ENCODE measurements around the gene TBC1D24. TPM values are rescaled to one million over a fixed set of nuclear protein-coding genes. Genes with fewer than 3 reads are reported as not detected.
A peak's percentile ranks its signal among the peaks of the same experiment; 100 is the strongest.

The TBC1D24 gene
- polyA plus RNA-seq, 1 experiment = 9.2 TPM

DNA sequence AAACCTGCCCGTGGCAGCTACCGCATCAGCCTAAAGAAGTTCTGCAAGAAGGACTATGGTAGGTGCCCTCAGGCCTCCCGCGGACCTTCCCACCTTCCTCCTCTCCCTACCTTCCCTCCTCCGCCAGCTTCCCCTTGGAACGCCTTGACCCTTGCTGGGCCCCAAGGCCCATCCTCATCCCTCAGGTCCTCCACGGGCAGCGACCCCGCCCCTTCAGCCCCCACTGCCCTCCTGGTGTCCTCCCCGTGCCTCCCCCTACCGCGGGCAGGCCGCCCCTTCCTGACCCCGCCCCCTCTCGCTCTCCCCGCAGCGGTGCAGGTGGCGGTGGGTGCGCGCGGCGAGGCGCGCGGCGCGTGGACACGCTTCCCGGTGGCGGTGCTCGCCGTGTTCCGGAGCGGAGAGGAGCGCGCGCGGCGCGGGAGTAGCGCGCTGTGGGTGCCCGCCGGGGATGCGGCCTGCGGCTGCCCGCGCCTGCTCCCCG is 1.4 kb upstream of the TBC1D24 start:
- Histone ChIP-seq H3K36me3 (ENCODE audit: control insufficient read depth, insufficient read depth, low read length) (no peaks in the 10 kb centered on the region; the same call in 1 of the 2 replicates), H3K27me3 (ENCODE audit: control insufficient read depth, insufficient read depth, low read length) (no peaks in the 10 kb centered on the region), H3K4me3 (ENCODE audit: low read depth, low read length) (peak overlapping the region; percentile 82)
- ChIA-PET CTCF (interaction anchor here (0.7 to 1.0 kb wide), 2 partner anchors 10 to 28 kb away, joined by 3 to 5 read pairs; no protein-coding TSS in a partner anchor), POLR2A (no interaction called here)
- DNase-seq (ENCODE audit: low read depth) = no peak
- TF ChIP-seq, protein P1, sequence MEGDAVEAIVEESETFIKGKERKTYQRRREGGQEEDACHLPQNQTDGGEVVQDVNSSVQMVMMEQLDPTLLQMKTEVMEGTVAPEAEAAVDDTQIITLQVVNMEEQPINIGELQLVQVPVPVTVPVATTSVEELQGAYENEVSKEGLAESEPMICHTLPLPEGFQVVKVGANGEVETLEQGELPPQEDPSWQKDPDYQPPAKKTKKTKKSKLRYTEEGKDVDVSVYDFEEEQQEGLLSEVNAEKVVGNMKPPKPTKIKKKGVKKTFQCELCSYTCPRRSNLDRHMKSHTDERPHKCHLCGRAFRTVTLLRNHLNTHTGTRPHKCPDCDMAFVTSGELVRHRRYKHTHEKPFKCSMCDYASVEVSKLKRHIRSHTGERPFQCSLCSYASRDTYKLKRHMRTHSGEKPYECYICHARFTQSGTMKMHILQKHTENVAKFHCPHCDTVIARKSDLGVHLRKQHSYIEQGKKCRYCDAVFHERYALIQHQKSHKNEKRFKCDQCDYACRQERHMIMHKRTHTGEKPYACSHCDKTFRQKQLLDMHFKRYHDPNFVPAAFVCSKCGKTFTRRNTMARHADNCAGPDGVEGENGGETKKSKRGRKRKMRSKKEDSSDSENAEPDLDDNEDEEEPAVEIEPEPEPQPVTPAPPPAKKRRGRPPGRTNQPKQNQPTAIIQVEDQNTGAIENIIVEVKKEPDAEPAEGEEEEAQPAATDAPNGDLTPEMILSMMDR (IDR thresholded peaks at IDR 0.05; ENCODE audit: insufficient read depth, low read depth, low read length) = no peak

DNA sequence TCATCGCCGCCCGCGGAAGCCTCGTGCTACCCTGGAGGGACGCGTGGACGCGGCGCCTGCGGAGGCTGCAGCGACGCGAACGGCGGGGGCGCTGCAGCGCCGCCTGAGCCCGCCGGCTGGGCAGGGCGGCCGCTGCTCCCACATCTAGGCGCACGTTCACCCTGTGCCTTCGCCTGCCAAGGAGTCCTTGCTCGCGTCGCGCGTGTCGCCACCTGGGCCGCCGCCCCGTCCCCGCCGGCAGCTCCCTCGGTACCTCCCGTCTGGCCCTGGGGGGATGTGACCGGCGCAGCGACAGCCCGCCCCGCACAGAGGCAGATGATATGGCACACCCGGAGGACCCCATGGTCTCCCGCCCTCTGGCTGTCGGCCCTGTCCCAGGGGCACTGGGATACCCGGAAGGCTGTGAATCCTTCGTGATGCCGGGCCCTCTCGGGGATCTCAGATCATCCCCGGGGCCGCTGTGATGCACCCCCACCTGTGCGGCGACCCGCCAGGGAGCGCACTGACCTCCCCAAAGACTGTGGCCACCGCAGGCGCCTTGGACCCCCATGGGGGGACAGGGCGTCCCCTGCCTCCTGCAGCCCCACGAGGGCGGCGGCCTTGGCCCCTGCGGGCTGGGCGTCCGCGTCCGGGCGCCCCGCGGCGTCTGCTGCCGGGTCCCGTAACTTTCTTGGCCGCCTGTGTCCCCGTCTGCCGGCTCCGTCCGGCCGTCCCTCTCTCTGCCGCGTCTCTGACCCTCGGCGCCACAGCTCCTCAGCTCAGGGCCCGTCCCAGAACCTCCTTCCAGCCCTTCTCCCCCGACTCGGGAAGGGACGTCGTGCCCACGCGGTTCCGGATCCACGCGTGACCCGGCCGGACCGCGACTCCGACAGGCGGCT is 689 bp upstream of the TBC1D24 start:
- TF ChIP-seq, protein P1 (IDR thresholded peaks at IDR 0.05; ENCODE audit: insufficient read depth, low read depth, low read length) = 0 out of 2 replicates have a peak, but pooled peaks have one; percentile 15
- Histone ChIP-seq H3K4me3 (ENCODE audit: low read depth, low read length) (peak overlapping the region; percentile 82), H3K36me3 (ENCODE audit: control insufficient read depth, insufficient read depth, low read length) (no peaks in the 10 kb centered on the region; the same call in 1 of the 2 replicates), H3K27me3 (ENCODE audit: control insufficient read depth, insufficient read depth, low read length) (no peaks in the 10 kb centered on the region)
- ChIA-PET CTCF (interaction anchor here (0.6 to 1.6 kb wide), 4 partner anchors 15 to 395 kb away, joined by 3 to 9 read pairs (median 4); partner anchors contain the start of gene ABCA3), POLR2A (interaction anchor here (0.5 kb wide), 1 partner anchor 171 kb away, joined by 3 read pairs; no protein-coding TSS in a partner anchor)
- DNase-seq (ENCODE audit: low read depth) = no peak

DNA sequence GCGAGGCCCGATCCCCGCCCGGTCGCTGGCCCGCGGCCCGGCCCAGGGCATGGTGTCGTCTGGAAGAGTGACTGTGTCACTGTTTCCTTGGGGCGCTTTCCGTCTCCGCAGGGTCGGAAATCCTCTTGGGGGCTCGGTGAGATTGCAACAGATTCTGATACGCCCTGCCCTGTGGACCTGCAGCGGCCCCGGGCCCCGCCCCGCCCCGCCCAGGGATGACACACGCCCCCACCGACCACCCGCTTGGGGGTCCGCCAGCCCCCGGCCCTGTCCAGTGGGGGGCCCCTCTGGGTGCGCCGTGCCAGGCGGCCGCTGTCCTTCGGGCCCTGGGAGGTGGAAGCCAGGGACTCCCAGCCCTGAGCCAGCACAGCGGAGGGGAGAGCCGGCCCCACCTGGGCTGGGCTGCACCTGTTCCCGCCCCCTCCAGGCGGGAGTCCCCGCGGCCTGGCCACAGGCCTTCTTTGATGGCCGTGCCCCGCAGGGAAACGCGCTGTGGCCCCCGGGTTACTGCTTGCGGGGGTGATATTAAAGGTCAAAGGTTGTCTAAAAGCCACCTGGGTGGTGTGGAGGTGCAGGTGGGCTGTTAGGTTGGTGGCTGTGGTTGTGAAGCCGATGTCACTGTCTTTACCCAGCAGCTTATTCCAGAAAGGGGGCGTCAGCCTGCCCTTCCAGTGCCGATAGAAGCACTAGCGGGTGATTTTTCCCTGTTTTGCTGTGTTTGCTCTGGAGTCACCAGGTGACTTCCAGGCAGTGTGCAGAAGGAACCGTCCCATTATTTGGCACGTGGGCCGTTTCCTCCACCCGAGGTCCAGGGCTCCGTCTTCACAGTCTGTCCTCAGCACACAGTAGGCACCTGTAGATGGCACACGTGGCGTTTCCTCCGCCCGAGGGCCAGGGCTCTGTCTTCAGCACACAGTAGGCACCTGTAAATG is 752 bp downstream of the TBC1D24 start:
- DNase-seq (ENCODE audit: low read depth) = no peak
- Histone ChIP-seq H3K27me3 (ENCODE audit: control insufficient read depth, insufficient read depth, low read length) (no peaks in the 10 kb centered on the region), H3K36me3 (ENCODE audit: control insufficient read depth, insufficient read depth, low read length) (peaks cover 2% of the 10 kb centered on the region; the same call in 1 of the 2 replicates), H3K4me3 (ENCODE audit: low read depth, low read length) (peak overlapping the region; percentile 82)
- ChIA-PET POLR2A (interaction anchor here (0.6 kb wide), 1 partner anchor 1162 kb away, joined by 16 read pairs; no protein-coding TSS in a partner anchor), CTCF (interaction anchor here (0.6 to 1.6 kb wide), 3 partner anchors 26 to 394 kb away, joined by 3 to 9 read pairs (median 4); partner anchors contain the start of gene ABCA3)
- TF ChIP-seq, protein P1 (IDR thresholded peaks at IDR 0.05; ENCODE audit: insufficient read depth, low read depth, low read length) = no peak

DNA sequence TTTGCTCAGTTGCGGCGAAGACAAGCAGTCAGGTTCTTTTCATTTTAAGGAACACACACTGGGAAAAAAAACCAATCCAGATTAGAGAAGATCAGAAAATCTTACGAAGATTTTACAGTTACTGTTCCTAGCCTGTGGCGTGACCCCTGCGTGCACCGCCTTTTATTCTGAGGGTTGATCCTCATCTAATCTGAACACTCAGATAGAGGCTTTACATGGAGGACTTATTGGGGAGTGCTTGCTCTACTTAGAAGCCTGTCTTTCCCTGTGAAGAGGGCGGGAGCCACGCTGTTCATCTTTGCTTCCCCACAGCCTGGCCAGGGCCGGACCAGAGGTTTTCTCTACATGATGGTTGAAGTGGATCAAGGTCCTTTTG is 1.4 kb downstream of the TBC1D24 start:
- peaks cover 2% of the 10 kb centered on the region; the same call in 1 of the 2 replicates for H3K36me3 ChIP-seq (ENCODE audit: control insufficient read depth, insufficient read depth, low read length)
- H3K4me3 ChIP-seq (ENCODE audit: low read depth, low read length) = no peak overlapping the region
- TF ChIP-seq, protein P1 (IDR thresholded peaks at IDR 0.05; ENCODE audit: insufficient read depth, low read depth, low read length) = no peak
- no peak for DNase-seq (ENCODE audit: low read depth)
- ChIA-PET CTCF (no interaction called here), POLR2A (no interaction called here)
- no peaks in the 10 kb centered on the region for H3K27me3 ChIP-seq (ENCODE audit: control insufficient read depth, insufficient read depth, low read length)

Measured in BJ (cell line).